Measurements from ENCODE around the gene POP5.

Gene POP5

GRCh38 chr12:120528861-120529525, 52.2 kb downstream of the POP5 start, which contains the start of gene COQ5:
TSS of gene COQ5 (minus strand) at chr12:120529158. CDS start at chr12:120529141, 17 bp downstream.
- Histone ChIP-seq H3K27me3 (ENCODE audit: control insufficient read depth, insufficient read depth, low read length) (no peaks in the 10 kb centered on the region), H3K36me3 (ENCODE audit: control insufficient read depth, insufficient read depth, low read length) (no peaks in the 10 kb centered on the region), H3K4me3 (ENCODE audit: low read length) (peak within 1 kb of the TSS; percentile 69), H3K9ac (ENCODE audit: low read length) (peak within 1 kb of the TSS; percentile 76), H3K27ac (ENCODE audit: low read depth, low read length) (peak within 1 kb of the TSS; percentile 87), H3K4me1 (ENCODE audit: control insufficient read depth, insufficient read depth, low read length) (no peaks in the 10 kb centered on the region)

Data from rectal smooth muscle tissue (tissue), 1 donor.